Stimulated activated CD8-positive, alpha-beta memory T cell treated with anti-CD3 and anti-CD28 coated beads, Interleukin-15, amount 100 ng/mL, for 24 hours (primary cell): ENCODE measurements around the gene MED31.
A peak's percentile ranks its signal among the peaks of the same experiment; 100 is the strongest.
"Not testable (repeated sequence)": the region's sequence is repeated elsewhere in the genome, so short reads cannot be mapped to it uniquely, and the experiment has no call there.

Experiments
- DNase-seq: peaks from one replicate; pipeline ENCODE4 v3.0.0-alpha.2; 2020; ENCODE audit warnings: low read depth

Gene MED31

GRCh38 chr17:6651354-6651918 lies at the start of gene MED31, which contains the start of gene C17orf100:
Gene MED31, minus strand, starts transcription at chr17:6651605. Its CDS starts 77 bp downstream, at chr17:6651528.
Gene C17orf100, plus strand, starts transcription at chr17:6651762. Its CDS starts 152 bp downstream, at chr17:6651914.
- DNase-seq = peak; percentile 91

GRCh38 chr17:6700948-6701307 lies 49.5 kb upstream of the MED31 start:
- no peak for DNase-seq

GRCh38 chr17:6699997-6700947 lies 48.9 kb upstream of the MED31 start:
- DNase-seq = no peak

- no peak for DNase-seq
These were observed 46.6 kb upstream of the MED31 start for GRCh38 chr17:6698004-6698403.

GRCh38 chr17:6696906-6697305 lies 45.5 kb upstream of the MED31 start:
- DNase-seq = no peak

GRCh38 chr17:6695565-6695964 lies 44.2 kb upstream of the MED31 start:
- no peak for DNase-seq

- no peak for DNase-seq
These were observed 43.6 kb upstream of the MED31 start for GRCh38 chr17:6695051-6695450.

GRCh38 chr17:6691958-6692357 lies 40.6 kb upstream of the MED31 start:
- DNase-seq = not testable (repeated sequence)

GRCh38 chr17:6691546-6691945 lies 40.1 kb upstream of the MED31 start:
- no peak for DNase-seq

- no peak for DNase-seq
These were observed 39.2 kb upstream of the MED31 start for GRCh38 chr17:6690641-6691040.

GRCh38 chr17:6688944-6689343 lies 37.5 kb upstream of the MED31 start:
- DNase-seq = no peak

- no peak for DNase-seq
These were observed 34.6 kb upstream of the MED31 start for GRCh38 chr17:6686026-6686425.

- no peak for DNase-seq
These were observed 33.7 kb upstream of the MED31 start for GRCh38 chr17:6684881-6685767.

- DNase-seq = no peak
These were observed 33.0 kb upstream of the MED31 start for GRCh38 chr17:6684460-6684783.

- no peak for DNase-seq
These were observed 32.5 kb upstream of the MED31 start for GRCh38 chr17:6683730-6684459.

- DNase-seq = no peak
These were observed 31.8 kb upstream of the MED31 start for GRCh38 chr17:6683081-6683684.

GRCh38 chr17:6682339-6682738 lies 30.9 kb upstream of the MED31 start:
- no peak for DNase-seq

GRCh38 chr17:6681671-6682070 lies 30.3 kb upstream of the MED31 start:
- no peak for DNase-seq

- no peak for DNase-seq
These were observed 29.8 kb upstream of the MED31 start for GRCh38 chr17:6681176-6681575.

- no peak for DNase-seq
These were observed 27.8 kb upstream of the MED31 start for GRCh38 chr17:6679241-6679640.

- DNase-seq = no peak
These were observed 26.5 kb upstream of the MED31 start for GRCh38 chr17:6677946-6678345.
